HG03159 (cell line): ENCODE measurements around the gene C16orf92.
"Not testable (repeated sequence)": the region's sequence is repeated elsewhere in the genome, so short reads cannot be mapped to it uniquely, and the experiment has no call there.

ENCODE experiments used
- ATAC-seq: cut with Tn5 transposase; IDR thresholded peaks from one replicate; pipeline ENCODE4 v1.9.1; 2021; ENCODE audit warnings: mild to moderate bottlenecking, moderate library complexity; ENCODE audit not compliant: unreplicated experiment

The C16orf92 gene

GRCh38 chr16:30023586-30023985 is 588 bp downstream of the C16orf92 start:
- ATAC-seq, result no peak

- ATAC-seq, result no peak
Observed at GRCh38 chr16:30024451-30024850, 1.5 kb downstream of the C16orf92 start.

DNA sequence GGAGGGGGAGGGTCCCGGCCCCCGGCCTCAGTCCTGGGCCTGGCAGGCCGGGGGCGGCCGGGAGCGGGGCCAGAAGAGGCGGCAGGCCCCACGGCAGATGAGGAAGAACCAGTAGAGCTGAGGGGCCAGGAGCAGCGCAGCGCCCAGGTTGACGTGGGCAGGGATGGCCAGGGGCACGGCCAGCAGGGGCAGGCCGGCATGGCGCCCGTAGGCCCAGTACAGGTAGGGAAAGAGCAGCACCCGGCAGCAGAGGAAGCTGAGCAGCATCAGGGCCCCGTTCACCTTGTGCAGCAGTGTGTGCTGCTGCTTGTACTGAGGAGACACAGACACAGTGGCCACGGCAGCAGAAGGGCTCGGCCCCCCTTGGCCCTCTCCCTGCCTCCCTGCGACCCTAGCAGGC is 2.2 kb downstream of the C16orf92 start:
- no peak for ATAC-seq

GRCh38 chr16:30025574-30025973 is 2.6 kb downstream of the C16orf92 start:
- ATAC-seq, result no peak

DNA sequence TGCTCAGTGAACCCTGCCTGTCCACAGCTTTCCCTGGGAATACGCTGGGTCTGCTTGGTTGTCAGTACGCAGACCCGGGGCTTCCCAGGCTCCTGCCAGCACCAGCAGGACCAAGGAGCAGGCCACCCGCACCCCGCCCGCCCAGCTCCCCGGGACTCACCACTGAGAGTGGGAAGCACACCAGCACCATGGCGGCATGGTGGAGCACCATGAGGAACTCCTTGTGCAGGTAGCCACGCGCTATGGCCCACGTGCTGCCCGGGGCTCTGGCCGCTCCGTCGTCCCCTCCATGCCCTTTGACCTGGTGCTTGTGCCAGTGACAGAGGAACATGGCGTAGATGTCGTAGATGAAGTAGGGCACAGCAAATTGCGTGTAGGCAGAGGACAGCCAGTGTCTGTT is 3.5 kb downstream of the C16orf92 start:
- no peak for ATAC-seq

DNA sequence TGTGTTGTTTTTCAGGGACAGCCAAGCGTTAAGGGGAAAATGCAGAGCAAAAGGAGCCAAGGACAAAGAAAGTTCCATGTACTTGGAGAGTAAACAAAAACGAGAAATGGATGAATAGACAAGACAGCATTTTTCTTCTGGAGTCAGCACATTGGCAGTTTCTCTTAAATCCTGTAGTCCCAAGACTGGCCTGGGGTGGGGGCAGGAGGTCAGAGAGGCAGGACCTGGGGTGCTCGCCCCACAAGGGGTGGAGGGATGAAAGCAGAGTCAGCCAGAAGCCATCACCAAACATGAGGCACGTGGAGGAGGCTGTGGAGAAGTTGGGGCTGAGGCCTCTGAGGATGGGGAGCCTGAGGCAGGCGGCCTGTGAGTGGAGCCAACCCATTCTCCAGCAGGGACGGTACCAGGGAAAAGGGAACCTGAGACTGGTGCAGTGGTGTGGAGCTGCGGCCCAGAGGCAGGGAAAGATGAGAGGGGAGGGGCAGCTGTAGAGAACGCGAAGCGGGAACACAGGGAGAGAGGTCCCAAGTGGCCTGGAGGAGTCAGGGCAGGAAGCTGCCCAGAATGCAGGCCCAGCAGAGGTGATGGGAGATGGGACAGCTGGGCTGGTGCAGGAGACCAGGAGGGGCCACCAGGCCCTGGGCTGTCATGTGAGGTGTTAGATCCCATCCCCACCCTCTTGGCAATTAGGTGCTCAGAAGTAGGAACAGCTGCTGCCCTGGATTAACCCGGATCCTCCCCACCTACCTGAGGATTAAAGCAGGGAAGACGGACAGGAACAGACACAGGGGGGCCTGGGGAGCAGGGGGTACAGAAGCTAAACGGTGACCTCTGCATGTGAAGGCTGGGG is 4.8 kb downstream of the C16orf92 start:
- no peak for ATAC-seq

DNA sequence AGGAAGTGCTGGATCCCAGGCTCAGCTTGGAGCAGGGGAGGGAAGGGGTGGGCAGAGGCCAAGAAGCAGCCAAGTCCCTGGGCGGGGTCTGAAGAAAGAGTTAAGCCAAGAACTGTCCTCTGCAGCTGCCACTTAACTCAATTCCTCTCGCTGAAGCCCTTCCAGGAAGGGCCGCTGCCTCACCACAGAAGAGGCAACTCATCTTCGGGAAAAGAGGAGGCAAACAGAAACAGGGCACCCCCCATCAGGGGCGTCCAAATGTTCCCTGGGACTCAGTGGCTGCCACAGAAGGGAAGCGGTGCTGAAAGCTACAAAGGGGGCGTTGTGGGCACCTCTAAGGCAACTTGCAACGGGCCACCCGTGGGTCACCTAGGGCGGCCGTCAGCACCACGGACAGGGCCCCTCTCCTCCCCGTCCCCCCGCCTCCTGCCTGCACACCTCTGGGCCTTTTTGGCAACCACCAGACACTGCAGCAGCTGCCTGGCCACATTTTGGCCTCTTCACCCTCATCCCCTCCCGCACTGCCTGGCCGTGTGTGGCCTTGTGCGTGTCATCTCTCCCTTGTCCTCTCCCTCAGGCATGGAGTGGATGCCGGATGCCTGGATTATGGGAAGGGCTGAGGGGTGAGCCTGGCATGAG is 5.6 kb downstream of the C16orf92 start:
- no peak for ATAC-seq

GRCh38 chr16:30030011-30030685 is 7.2 kb downstream of the C16orf92 start:
- no peak for ATAC-seq

GRCh38 chr16:30030841-30031413 is 7.9 kb downstream of the C16orf92 start, which contains the start of gene TLCD3B:
Gene TLCD3B, minus strand, starts transcription at chr16:30031271. Its CDS starts 744 bp downstream, at chr16:30030527.
- ATAC-seq, result no peak

- ATAC-seq, result no peak
Observed at GRCh38 chr16:30031477-30031918, 8.5 kb downstream of the C16orf92 start.

- no peak for ATAC-seq
Observed at GRCh38 chr16:30032083-30032819, 9.3 kb downstream of the C16orf92 start.

GRCh38 chr16:30033270-30033669 is 10.3 kb downstream of the C16orf92 start:
- ATAC-seq, result no peak

DNA sequence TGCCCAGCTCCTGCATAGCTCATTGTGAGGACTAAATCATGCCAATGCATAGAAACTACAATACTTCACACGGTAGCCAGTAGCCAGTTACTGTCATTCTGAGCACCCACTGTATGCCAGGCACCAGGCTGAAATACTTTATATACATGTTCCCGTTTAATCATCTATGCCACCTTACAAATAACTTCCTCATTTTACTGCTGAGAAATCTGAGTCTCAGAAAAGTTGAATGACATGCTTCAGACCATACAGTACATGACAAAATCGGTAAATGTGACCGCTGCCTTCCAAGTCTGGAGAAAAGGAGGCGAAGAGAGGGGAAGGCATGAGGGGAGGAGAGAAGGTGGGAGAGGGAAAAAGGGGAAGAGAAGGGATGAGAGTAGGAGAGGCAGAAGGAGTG is 17.2 kb downstream of the C16orf92 start:
- no peak for ATAC-seq

GRCh38 chr16:30040690-30041089 is 17.7 kb downstream of the C16orf92 start:
- not testable (repeated sequence) for ATAC-seq

DNA sequence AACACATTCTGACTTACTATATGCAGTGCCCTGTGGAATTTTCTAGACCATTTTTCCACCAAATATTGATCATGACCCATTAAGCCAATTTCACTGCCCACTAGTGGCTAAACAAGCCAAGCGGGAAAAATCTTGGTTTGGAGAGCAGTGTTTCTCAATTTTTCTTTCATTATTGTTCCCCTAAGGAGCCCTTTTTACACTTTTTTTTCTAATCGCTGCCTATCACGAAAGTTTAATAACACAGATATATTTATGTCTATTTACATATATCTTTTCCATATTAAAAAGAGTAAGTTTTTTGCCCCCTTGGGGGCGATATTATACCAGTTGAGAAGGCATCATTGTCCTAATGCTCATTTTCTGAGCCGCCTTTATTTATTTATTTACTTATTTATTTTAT is 18.8 kb downstream of the C16orf92 start:
- no peak for ATAC-seq

DNA sequence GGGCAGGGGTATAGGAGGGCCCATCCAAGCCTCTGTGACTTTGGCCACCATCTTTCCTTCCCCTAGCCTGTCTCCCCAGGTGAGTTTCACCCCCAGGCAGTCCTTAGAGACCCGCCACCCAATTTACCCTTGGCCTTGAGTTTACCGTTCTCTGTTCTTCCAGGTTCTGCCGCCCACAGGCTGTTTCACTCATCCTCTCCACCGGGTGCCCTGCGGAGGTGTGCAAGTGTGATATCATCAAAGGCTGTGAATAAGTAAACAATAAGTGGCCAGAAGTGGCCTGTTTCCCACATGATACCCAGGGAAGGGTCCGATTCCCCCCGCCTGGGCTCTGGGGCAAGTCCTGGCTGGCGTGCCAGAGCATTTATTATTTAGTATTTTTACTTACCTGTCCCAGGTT is 23.2 kb downstream of the C16orf92 start:
- ATAC-seq, result no peak

GRCh38 chr16:30046588-30046987 is 23.6 kb downstream of the C16orf92 start:
- no peak for ATAC-seq

DNA sequence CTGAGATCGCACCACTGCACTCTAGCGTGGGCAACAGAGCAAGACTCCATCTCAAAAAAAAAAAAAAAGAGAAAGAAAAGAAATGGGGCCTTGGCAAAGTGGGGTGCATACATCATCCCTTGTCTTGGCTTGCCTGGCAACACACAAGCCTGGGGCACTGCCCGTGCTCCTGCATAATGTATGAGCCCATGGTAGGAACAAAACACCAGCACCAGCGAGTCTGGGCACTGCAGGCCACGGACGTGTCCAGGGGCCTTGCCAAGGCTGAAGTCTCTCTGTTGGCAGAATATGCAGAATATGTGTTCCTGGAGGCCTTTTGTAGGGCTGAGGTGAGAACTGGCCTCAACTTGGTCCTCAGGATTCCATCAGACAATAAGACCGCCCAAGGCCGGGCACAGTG is 26.9 kb downstream of the C16orf92 start:
- no peak for ATAC-seq

GRCh38 chr16:30051518-30051917 is 28.5 kb downstream of the C16orf92 start:
- no peak for ATAC-seq

DNA sequence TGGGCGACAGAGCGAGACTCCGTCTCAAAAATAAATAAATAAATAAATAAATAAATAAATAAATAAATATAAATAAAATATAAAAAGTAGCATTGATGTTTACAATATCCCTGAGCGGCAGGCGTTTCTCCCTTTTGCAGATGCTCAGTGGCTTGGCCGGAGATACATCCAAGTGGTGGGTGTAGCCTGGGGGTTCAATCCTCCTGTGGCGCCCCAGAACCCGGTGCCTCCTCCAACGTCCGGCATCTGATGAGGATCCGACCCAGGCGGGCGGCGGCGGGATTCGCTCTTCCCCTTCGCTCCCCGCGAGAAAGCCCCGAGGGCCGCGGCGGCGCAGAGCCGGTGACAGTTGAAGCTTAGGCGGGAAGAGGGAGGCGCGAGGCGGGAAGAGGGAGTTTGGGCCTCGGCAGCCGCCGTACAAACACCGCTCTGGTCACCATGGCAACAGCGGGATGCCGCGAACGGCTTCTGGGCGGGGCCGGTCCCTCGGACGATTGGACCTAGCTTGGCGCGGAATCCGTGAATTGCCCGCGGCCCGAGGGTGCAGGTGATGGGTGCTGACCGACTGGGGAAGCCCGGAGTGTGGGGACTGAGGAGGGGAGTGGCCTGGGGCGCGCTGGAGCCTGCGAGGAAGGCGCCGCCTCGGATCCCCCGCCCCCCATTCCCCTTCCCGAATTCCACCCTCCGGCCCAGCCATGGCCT is 29.8 kb downstream of the C16orf92 start:
- no peak for ATAC-seq
